ENCODE results near the gene IRX1. TPM values are rescaled to one million over a fixed set of nuclear protein-coding genes. Genes with fewer than 3 reads are reported as not detected.

Gene IRX1
- polyA plus RNA-seq = not detected
- long read RNA-seq, donor 1 = 0 reads
- long read RNA-seq, donor 2 = 0 reads
- long read RNA-seq, donor 3, partial matches to known transcripts = 0 of 1 reads
- long read RNA-seq, donor 3, other reads (novel, unspliced or antisense) = 0 of 1 reads
- long read RNA-seq, donor 4 = 0 reads
- long read RNA-seq, donor 5 = 0 reads
- long read RNA-seq, donor 6 = 0 reads
- long read RNA-seq, donor 7 = 0 reads
- long read RNA-seq, donor 8, partial matches to known transcripts = 0 of 1 reads
- long read RNA-seq, donor 8, other reads (novel, unspliced or antisense) = 0 of 1 reads
- long read RNA-seq, donor 9 = 0 reads
- long read RNA-seq, donor 10 = 0 reads

- DNase-seq (no peak), FAIRE-seq (no peak)
- Histone ChIP-seq H3K27me3 (ENCODE audit: control insufficient read depth in 3 of 3, insufficient read depth in 3 of 3, low read length in 3 of 3) (peaks cover 49 to 91% (median 61%) of the 10 kb centered on the region in 3 donors), H3K4me1 (ENCODE audit: control insufficient read depth in 3 of 3, insufficient read depth in 2 of 3, low read depth in 1 of 3, low read length in 2 of 3) (no peaks in the 10 kb centered on the region), H3K9me3 (ENCODE audit: control insufficient read depth in 2 of 2, insufficient read depth in 1 of 2, low read depth in 1 of 2, low read length in 1 of 2) (peaks cover 0 to 3% of the 10 kb centered on the region in 2 donors), H3K4me3 (ENCODE audit: low read depth in 1 of 3, low read length in 3 of 3) (no peak within 1 kb of the TSS), H3K36me3 (ENCODE audit: control insufficient read depth in 3 of 3, insufficient read depth in 2 of 3, low read depth in 1 of 3, low read length in 3 of 3) (no peaks in the 10 kb centered on the region), H3K27ac (ENCODE audit: low read depth in 1 of 3, low read length in 2 of 3) (no peak within 1 kb of the TSS)
- WGBS, 3 donors = 4 to 13% (median 5%) methylated on average over 74 to 106 of the region's 106 CpGs
These were observed at the start of gene IRX1 for GRCh38 chr5:3595006-3595961. Gene IRX1 (plus strand): TSS chr5:3595832. CDS start chr5:3596106, 274 bp downstream.

GRCh38 chr5:3546028-3546427, 49.6 kb upstream of the IRX1 start:
- WGBS, 3 donors = 58 to 87% (median 72%) methylated on average over 3 of the region's 3 CpGs
- Histone ChIP-seq H3K9me3 (ENCODE audit: control insufficient read depth in 2 of 2, insufficient read depth in 1 of 2, low read depth in 1 of 2, low read length in 1 of 2) (no peaks in the 10 kb centered on the region), H3K4me3 (ENCODE audit: low read depth in 1 of 3, low read length in 3 of 3) (no peak overlapping the region), H3K4me1 (ENCODE audit: control insufficient read depth in 3 of 3, insufficient read depth in 2 of 3, low read depth in 1 of 3, low read length in 2 of 3) (no peaks in the 10 kb centered on the region), H3K27ac (ENCODE audit: low read depth in 1 of 3, low read length in 2 of 3) (no peak overlapping the region), H3K27me3 (ENCODE audit: control insufficient read depth in 3 of 3, insufficient read depth in 3 of 3, low read length in 3 of 3) (peaks cover 0 to 2% (median 0%) of the 10 kb centered on the region in 3 donors), H3K36me3 (ENCODE audit: control insufficient read depth in 3 of 3, insufficient read depth in 2 of 3, low read depth in 1 of 3, low read length in 3 of 3) (no peaks in the 10 kb centered on the region)
- DNase-seq (no peak), FAIRE-seq (no peak)

- 47 to 68% (median 56%) methylated on average over 2 of the region's 2 CpGs for WGBS, 3 donors
- H3K9me3 ChIP-seq (ENCODE audit: control insufficient read depth in 2 of 2, insufficient read depth in 1 of 2, low read depth in 1 of 2, low read length in 1 of 2) = peaks cover 0 to 6% of the 10 kb centered on the region in 2 donors
- no peaks in the 10 kb centered on the region for H3K4me1 ChIP-seq (ENCODE audit: control insufficient read depth in 3 of 3, insufficient read depth in 2 of 3, low read depth in 1 of 3, low read length in 2 of 3)
- DNase-seq = no peak
- H3K4me3 ChIP-seq (ENCODE audit: low read depth in 1 of 3, low read length in 3 of 3) = no peak overlapping the region
- H3K36me3 ChIP-seq (ENCODE audit: control insufficient read depth in 3 of 3, insufficient read depth in 2 of 3, low read depth in 1 of 3, low read length in 3 of 3) = no peaks in the 10 kb centered on the region
- FAIRE-seq = no peak
- H3K27me3 ChIP-seq (ENCODE audit: control insufficient read depth in 3 of 3, insufficient read depth in 3 of 3, low read length in 3 of 3) = no peaks in the 10 kb centered on the region
- no peak overlapping the region for H3K27ac ChIP-seq (ENCODE audit: low read depth in 1 of 3, low read length in 2 of 3)
These were observed 31.5 kb upstream of the IRX1 start for GRCh38 chr5:3564116-3564515.

- no peak for DNase-seq
- H3K4me3 ChIP-seq (ENCODE audit: low read depth in 1 of 3, low read length in 3 of 3) = no peak overlapping the region
- no peaks in the 10 kb centered on the region for H3K4me1 ChIP-seq (ENCODE audit: control insufficient read depth in 3 of 3, insufficient read depth in 2 of 3, low read depth in 1 of 3, low read length in 2 of 3)
- FAIRE-seq = no peak
- H3K36me3 ChIP-seq (ENCODE audit: control insufficient read depth in 3 of 3, insufficient read depth in 2 of 3, low read depth in 1 of 3, low read length in 3 of 3) = no peaks in the 10 kb centered on the region
- 68 to 75% (median 72%) methylated on average over 9 of the region's 9 CpGs for WGBS, 3 donors
- peaks cover 0 to 6% of the 10 kb centered on the region in 2 donors for H3K9me3 ChIP-seq (ENCODE audit: control insufficient read depth in 2 of 2, insufficient read depth in 1 of 2, low read depth in 1 of 2, low read length in 1 of 2)
- H3K27ac ChIP-seq (ENCODE audit: low read depth in 1 of 3, low read length in 2 of 3) = no peak overlapping the region
- no peaks in the 10 kb centered on the region for H3K27me3 ChIP-seq (ENCODE audit: control insufficient read depth in 3 of 3, insufficient read depth in 3 of 3, low read length in 3 of 3)
These were observed 30.7 kb upstream of the IRX1 start for GRCh38 chr5:3564827-3565518.

GRCh38 chr5:3584724-3585531, 10.7 kb upstream of the IRX1 start:
- DNase-seq (no peak), FAIRE-seq (no peak)
- WGBS, 3 donors = 51 to 75% (median 53%) methylated on average over 5 of the region's 5 CpGs
- Histone ChIP-seq H3K4me3 (ENCODE audit: low read depth in 1 of 3, low read length in 3 of 3) (no peak overlapping the region), H3K9me3 (ENCODE audit: control insufficient read depth in 2 of 2, insufficient read depth in 1 of 2, low read depth in 1 of 2, low read length in 1 of 2) (no peaks in the 10 kb centered on the region), H3K27me3 (ENCODE audit: control insufficient read depth in 3 of 3, insufficient read depth in 3 of 3, low read length in 3 of 3) (peaks cover 0 to 18% (median 3%) of the 10 kb centered on the region in 3 donors), H3K4me1 (ENCODE audit: control insufficient read depth in 3 of 3, insufficient read depth in 2 of 3, low read depth in 1 of 3, low read length in 2 of 3) (no peaks in the 10 kb centered on the region), H3K27ac (ENCODE audit: low read depth in 1 of 3, low read length in 2 of 3) (no peak overlapping the region), H3K36me3 (ENCODE audit: control insufficient read depth in 3 of 3, insufficient read depth in 2 of 3, low read depth in 1 of 3, low read length in 3 of 3) (no peaks in the 10 kb centered on the region)

GRCh38 chr5:3590161-3590966, 5.3 kb upstream of the IRX1 start:
- H3K4me3 ChIP-seq (ENCODE audit: low read depth in 1 of 3, low read length in 3 of 3) = no peak overlapping the region
- DNase-seq (no peak), FAIRE-seq (no peak)
- 4 to 14% (median 8%) methylated on average over 51 of the region's 51 CpGs for WGBS, 3 donors
- H3K4me1 ChIP-seq (ENCODE audit: control insufficient read depth in 3 of 3, insufficient read depth in 2 of 3, low read depth in 1 of 3, low read length in 2 of 3) = no peaks in the 10 kb centered on the region
- peaks cover 23 to 72% (median 46%) of the 10 kb centered on the region in 3 donors for H3K27me3 ChIP-seq (ENCODE audit: control insufficient read depth in 3 of 3, insufficient read depth in 3 of 3, low read length in 3 of 3)
- no peaks in the 10 kb centered on the region for H3K9me3 ChIP-seq (ENCODE audit: control insufficient read depth in 2 of 2, insufficient read depth in 1 of 2, low read depth in 1 of 2, low read length in 1 of 2)
- no peaks in the 10 kb centered on the region for H3K36me3 ChIP-seq (ENCODE audit: control insufficient read depth in 3 of 3, insufficient read depth in 2 of 3, low read depth in 1 of 3, low read length in 3 of 3)
- no peak overlapping the region for H3K27ac ChIP-seq (ENCODE audit: low read depth in 1 of 3, low read length in 2 of 3)
